Adrenal gland (tissue), 5 donors: ENCODE data around the gene CNTNAP2.

Source experiments
- POLR2A ChIP-seq, 2 donors: fragments of 450-650 bp; IDR thresholded peaks; one replicate each; pipeline ENCODE4 v1.6.1; 2017; ENCODE audit warnings: antibody characterized with exemption in 2 of 2, mild to moderate bottlenecking in 2 of 2, moderate library complexity in 1 of 2
- TF ChIP-seq, protein P1 (sequence below), 6 experiments: fragments of 450-650 bp in 4 of 6; fragments of 200-600 bp in 2 of 6; sonication (generic) in 1 of 6; IDR thresholded peaks; 1 replicate in 5 of 6; 2 replicates in 1 of 6; pipeline versions ENCODE4 v1.5.1 to v1.8.0; 2016 to 2021; ENCODE audit warnings: antibody characterized with exemption in 6 of 6, mild to moderate bottlenecking in 2 of 6, moderate library complexity in 1 of 6
- donor health status: DM: no; HTN: no; CAD: no.

DNA sequence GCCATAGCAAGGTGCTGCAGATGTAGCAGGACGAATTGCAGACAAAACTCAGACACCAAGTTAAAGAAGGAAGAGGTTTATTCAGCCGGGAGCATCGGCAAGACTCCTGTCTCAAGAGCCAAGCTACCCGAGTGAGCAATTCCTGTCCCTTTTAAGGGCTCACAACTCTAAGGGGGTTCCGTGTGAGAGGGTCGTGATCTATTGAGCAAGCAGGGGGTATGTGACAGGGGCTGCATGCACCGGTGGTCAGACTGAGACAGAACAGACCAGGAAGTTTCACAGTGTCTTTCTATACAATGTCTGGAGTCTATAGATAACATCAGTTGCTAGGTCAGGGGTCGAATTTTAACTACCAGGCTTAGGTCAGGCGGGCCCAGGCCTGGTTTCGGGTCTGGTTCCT is 2252.0 kb downstream of the CNTNAP2 start:
- TF ChIP-seq, protein P1, sequence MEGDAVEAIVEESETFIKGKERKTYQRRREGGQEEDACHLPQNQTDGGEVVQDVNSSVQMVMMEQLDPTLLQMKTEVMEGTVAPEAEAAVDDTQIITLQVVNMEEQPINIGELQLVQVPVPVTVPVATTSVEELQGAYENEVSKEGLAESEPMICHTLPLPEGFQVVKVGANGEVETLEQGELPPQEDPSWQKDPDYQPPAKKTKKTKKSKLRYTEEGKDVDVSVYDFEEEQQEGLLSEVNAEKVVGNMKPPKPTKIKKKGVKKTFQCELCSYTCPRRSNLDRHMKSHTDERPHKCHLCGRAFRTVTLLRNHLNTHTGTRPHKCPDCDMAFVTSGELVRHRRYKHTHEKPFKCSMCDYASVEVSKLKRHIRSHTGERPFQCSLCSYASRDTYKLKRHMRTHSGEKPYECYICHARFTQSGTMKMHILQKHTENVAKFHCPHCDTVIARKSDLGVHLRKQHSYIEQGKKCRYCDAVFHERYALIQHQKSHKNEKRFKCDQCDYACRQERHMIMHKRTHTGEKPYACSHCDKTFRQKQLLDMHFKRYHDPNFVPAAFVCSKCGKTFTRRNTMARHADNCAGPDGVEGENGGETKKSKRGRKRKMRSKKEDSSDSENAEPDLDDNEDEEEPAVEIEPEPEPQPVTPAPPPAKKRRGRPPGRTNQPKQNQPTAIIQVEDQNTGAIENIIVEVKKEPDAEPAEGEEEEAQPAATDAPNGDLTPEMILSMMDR (IDR thresholded peaks at IDR 0.05) = no peak
- TF ChIP-seq POLR2A (IDR thresholded peaks at IDR 0.05) = no peak
